A549 (cell line): ENCODE results near the gene ADGRG1. TPM values are rescaled to one million over a fixed set of nuclear protein-coding genes. Genes with fewer than 3 reads are reported as not detected.
A peak's percentile ranks its signal among the peaks of the same experiment; 100 is the strongest.

Source experiments
- ATAC-seq, 2 experiments: fragments of 200-7000 bp in 1 of 2; fragments of >200 bp in 1 of 2; cut with Nextera tagmentation in 1 of 2; cut with Tn5 transposase in 1 of 2; 3 replicates each; pipeline versions ENCODE4 v1.8.0 to v1.9.1; 2018 to 2020; ENCODE audit warnings: mild to moderate bottlenecking in 1 of 2, moderate library complexity in 1 of 2
- CTCF ChIA-PET: fragments of 300-600 bp; sonication (Branson Sonifier 250); formaldehyde crosslinking; extraction: SDS; loops from one replicate; lab custom pipeline; 2021; ENCODE audit warnings: antibody characterized with exemption, inconsistent platforms; lab: Yijun Ruan, JAX
- POLR2A ChIA-PET: fragments of 350-600 bp; formaldehyde crosslinking; extraction: SDS; loops from one replicate; lab custom pipeline; 2021; ENCODE audit warnings: antibody characterized with exemption, inconsistent platforms; lab: Yijun Ruan, JAX
- DNase-seq, 2 experiments: peaks; one replicate each; pipeline versions ENCODE4 v3.0.0 to v3.0.0-alpha.2; 2011 to 2016; ENCODE audit warnings: low read depth in 1 of 2, low spot score in 1 of 2
- FAIRE-seq: peaks from 2 replicates; lab custom pipeline; 2011; peaks lifted over from hg19 to GRCh38; lab: Jason Lieb, UNC
- H3K27ac ChIP-seq, 2 experiments: fragments of >200 bp; sonication (Bioruptor Twin); formaldehyde crosslinking; 3 replicates each; pipeline ENCODE4 v1.5.1; 2016 to 2017
- H3K4me1 ChIP-seq: fragments of >200 bp; sonication (Bioruptor Twin); formaldehyde crosslinking; 3 replicates; pipeline ENCODE4 v1.6.1; 2016
- H3K4me2 ChIP-seq: fragments of >200 bp; sonication (Bioruptor Twin); formaldehyde crosslinking; 3 replicates; pipeline ENCODE4 v1.6.1; 2016
- H3K4me3 ChIP-seq: fragments of >200 bp; sonication (Bioruptor Twin); formaldehyde crosslinking; 3 replicates; pipeline ENCODE4 v1.5.1; 2016
- H3K9me3 ChIP-seq: fragments of >200 bp; sonication (Bioruptor Twin); formaldehyde crosslinking; 3 replicates; pipeline ENCODE4 v1.6.1; 2016
- ATOH8 ChIP-seq: fragments of 250-450 bp; sonication (Bioruptor Pico); IDR thresholded peaks from 2 replicates; pipeline ENCODE4 v1.5.0; 2020; ENCODE audit warnings: low read depth, mild to moderate bottlenecking, moderate library complexity
- CBX8 ChIP-seq: fragments of 200-600 bp; sonication (generic); IDR thresholded peaks from 2 replicates; pipeline ENCODE4 v1.6.1; 2016
- CHD2 ChIP-seq: fragments of 150-350 bp; IDR thresholded peaks from 2 replicates; pipeline ENCODE4 v1.6.1; 2014; ENCODE audit warnings: low read length; ENCODE audit not compliant: partially characterized antibody
- CHD4 ChIP-seq: fragments of 200-600 bp; sonication (generic); IDR thresholded peaks from 2 replicates; pipeline ENCODE4 v1.6.1; 2016; ENCODE audit warnings: antibody characterized with exemption, mild to moderate bottlenecking, borderline replicate concordance
- EHF ChIP-seq: fragments of 250-450 bp; sonication (Bioruptor Pico); IDR thresholded peaks from 2 replicates; pipeline ENCODE4 v1.5.0; 2020; ENCODE audit warnings: mild to moderate bottlenecking
- EHMT2 ChIP-seq: fragments of 200-600 bp; sonication (generic); IDR thresholded peaks from 2 replicates; pipeline ENCODE4 v1.6.1; 2016; ENCODE audit warnings: antibody characterized with exemption, low read depth, mild to moderate bottlenecking, moderate library complexity
- EP300 ChIP-seq, 2 experiments: fragments of >200 bp; sonication (Bioruptor Twin); formaldehyde crosslinking; IDR thresholded peaks; 2 replicates in 1 of 2; 3 replicates in 1 of 2; pipeline ENCODE4 v1.6.1; 2016 to 2017
- ESRRA ChIP-seq: fragments of 150-350 bp; IDR thresholded peaks from 2 replicates; pipeline ENCODE4 v1.6.1; 2014; ENCODE audit warnings: mild to moderate bottlenecking, low read length, borderline replicate concordance
- FOSB ChIP-seq: fragments of 250-450 bp; sonication (Bioruptor Pico); IDR thresholded peaks from 2 replicates; pipeline ENCODE4 v1.5.0; 2020; ENCODE audit warnings: mild to moderate bottlenecking, moderate library complexity
- FOSL2 ChIP-seq, 2 experiments: fragments of 450-650 bp in 1 of 2; fragments of >200 bp in 1 of 2; sonication (Bioruptor Twin) in 1 of 2; formaldehyde crosslinking; IDR thresholded peaks; 2 replicates each; pipeline versions ENCODE4 v1.5.0 to v1.6.1; 2016 to 2020; ENCODE audit warnings: mild to moderate bottlenecking in 1 of 2, moderate library complexity in 1 of 2
- GATA3 ChIP-seq: IDR thresholded peaks from 2 replicates; pipeline ENCODE4 v1.6.1; 2012; ENCODE audit warnings: borderline replicate concordance
- HEYL ChIP-seq: fragments of 250-450 bp; sonication (Bioruptor Pico); IDR thresholded peaks from 2 replicates; pipeline ENCODE4 v1.8.0; 2021; ENCODE audit warnings: mild to moderate bottlenecking, moderate library complexity
- HOXA7 ChIP-seq: fragments of 250-450 bp; sonication (Bioruptor Pico); IDR thresholded peaks from 2 replicates; pipeline ENCODE4 v1.5.0; 2020; ENCODE audit warnings: mild to moderate bottlenecking, moderate library complexity
- KDM1A ChIP-seq: fragments of 200-600 bp; sonication (generic); IDR thresholded peaks from 2 replicates; pipeline ENCODE4 v1.6.1; 2016; ENCODE audit warnings: low read depth, mild to moderate bottlenecking
- MAFK ChIP-seq: fragments of 450-650 bp; IDR thresholded peaks from 2 replicates; pipeline ENCODE4 v1.6.1; 2014; ENCODE audit not compliant: partially characterized antibody
- MAZ ChIP-seq: fragments of 150-350 bp; IDR thresholded peaks from 2 replicates; pipeline ENCODE4 v1.6.1; 2014; ENCODE audit warnings: antibody characterized with exemption, low read depth, low read length, borderline replicate concordance
- MYC ChIP-seq: IDR thresholded peaks from 2 replicates; pipeline ENCODE4 v1.6.1; 2012; ENCODE audit warnings: mild to moderate bottlenecking, inconsistent platforms, low read length, improper control_type of control experiment, borderline replicate concordance
- NFE2L2 ChIP-seq: fragments of 150-350 bp; conservative IDR thresholded peaks from 2 replicates; pipeline ENCODE4 v1.6.1; 2014; ENCODE audit warnings: low read length
- NPAS2 ChIP-seq: fragments of 250-450 bp; sonication (Bioruptor Pico); IDR thresholded peaks from 2 replicates; pipeline ENCODE4 v1.8.0; 2022; ENCODE audit warnings: mild to moderate bottlenecking, moderate library complexity, borderline replicate concordance
- NR3C1 ChIP-seq: fragments of >200 bp; sonication (Bioruptor Twin); formaldehyde crosslinking; IDR thresholded peaks from 3 replicates; pipeline ENCODE4 v1.6.1; 2017
- PBX3 ChIP-seq: IDR thresholded peaks from 2 replicates; pipeline ENCODE4 v1.6.1; 2012
- PHF8 ChIP-seq: fragments of 200-600 bp; sonication (generic); IDR thresholded peaks from 2 replicates; pipeline ENCODE4 v1.6.1; 2016; ENCODE audit warnings: low read depth, mild to moderate bottlenecking, antibody characterized with exemption, moderate library complexity, borderline replicate concordance
- RAD21 ChIP-seq, 2 experiments: fragments of >200 bp in 1 of 2; sonication (Bioruptor Twin) in 1 of 2; formaldehyde crosslinking in 1 of 2; IDR thresholded peaks in 1 of 2; conservative IDR thresholded peaks in 1 of 2; 2 replicates in 1 of 2; 3 replicates in 1 of 2; pipeline ENCODE4 v1.6.1; 2012 to 2018; ENCODE audit warnings: inconsistent platforms in 1 of 2
- REST ChIP-seq: fragments of 200-600 bp; sonication (generic); IDR thresholded peaks from 2 replicates; pipeline ENCODE4 v1.6.1; 2016; ENCODE audit warnings: antibody characterized with exemption, mild to moderate bottlenecking, moderate library complexity
- RNF2 ChIP-seq: fragments of 200-600 bp; sonication (generic); IDR thresholded peaks from 2 replicates; pipeline ENCODE4 v1.6.1; 2016; ENCODE audit warnings: low read depth, mild to moderate bottlenecking, antibody characterized with exemption, moderate library complexity, borderline replicate concordance
- SMC3 ChIP-seq: fragments of >200 bp; sonication (Bioruptor Twin); formaldehyde crosslinking; IDR thresholded peaks from 3 replicates; pipeline ENCODE4 v1.6.1; 2018; ENCODE audit warnings: inconsistent platforms
- SREBF2 ChIP-seq: fragments of 450-650 bp; IDR thresholded peaks from 2 replicates; pipeline ENCODE4 v1.6.1; 2014; ENCODE audit warnings: mild to moderate bottlenecking, moderate library complexity
- TFCP2L1 ChIP-seq: fragments of 250-450 bp; sonication (Bioruptor Pico); IDR thresholded peaks from 2 replicates; pipeline ENCODE4 v1.5.0; 2021; ENCODE audit warnings: mild to moderate bottlenecking
- ZC3H11A ChIP-seq: fragments of 450-650 bp; IDR thresholded peaks from 2 replicates; pipeline ENCODE4 v1.6.1; 2014; ENCODE audit warnings: antibody characterized with exemption, mild to moderate bottlenecking
- ZNF302 ChIP-seq: fragments of 250-450 bp; sonication (Bioruptor Pico); IDR thresholded peaks from 2 replicates; pipeline ENCODE4 v1.9.0; 2021; ENCODE audit warnings: inconsistent platforms, mild to moderate bottlenecking, moderate library complexity
- WGBS: methylation state at CpG from one replicate; pipeline ENCODE4 v1.1.6; 2017; ENCODE audit errors: missing lambda C conversion rate; 5-methylcytosine and 5-hydroxymethylcytosine counted together
- polyA minus RNA-seq: library from RNA; depleted of rRNA, polyadenylated mRNA; stranded (reverse); fragments of >200 nt; gene quantifications from 2 replicates; pipeline ENCODE4 v1.2.3, GENCODE V29; 2011; rRNA and poly(A)+ RNA removed
- polyA plus RNA-seq, 4 experiments: library from polyadenylated mRNA; depleted of rRNA in 3 of 4; stranded (reverse); fragments of >200 nt; fragmentation: RNase III in 1 of 4; extraction: RNeasy Plus Mini Kit Qiagen cat#74134 plus additional on column Dnase treatment in 1 of 4; gene quantifications; 2 replicates in 3 of 4; 3 replicates in 1 of 4; pipeline ENCODE4 v1.2.3, GENCODE V29; 2011 to 2017
- TF ChIP-seq, protein P1 (sequence below): IDR thresholded peaks from 2 replicates; pipeline ENCODE4 v1.6.1; 2012; ENCODE audit warnings: low read depth, borderline replicate concordance
- TF ChIP-seq, protein P2 (sequence below): fragments of 150-350 bp; IDR thresholded peaks from 2 replicates; pipeline ENCODE4 v1.6.1; 2014; ENCODE audit warnings: low read depth, mild to moderate bottlenecking, low read length

The ADGRG1 gene
- polyA plus RNA-seq (2011; rRNA removed) (28.3 and 37.7 TPM in 2 replicates), polyA plus RNA-seq (2017; fragmentation: RNase III; extraction: RNeasy Plus Mini Kit Qiagen cat#74134 plus additional on column Dnase treatment) (91.8 to 142 TPM (median 130 TPM) in 3 replicates), polyA minus RNA-seq (31.9 and 33.7 TPM in 2 replicates)
- 46.7 and 66.1 TPM in 2 replicates for polyA plus RNA-seq (2012; cell fraction: cytosol; rRNA removed)
- 102 and 106 TPM in 2 replicates for polyA plus RNA-seq (2012; cell fraction: nucleus; rRNA removed)

GRCh38 chr16:57628008-57628781 is at the start of gene ADGRG1:
ADGRG1 (plus strand) TSS chr16:57628630; CDS start chr16:57650288, 21,658 bp downstream.
- no peak for FAIRE-seq
- TF ChIP-seq HOXA7 (no peak), ZC3H11A (no peak), TFCP2L1 (CRISPR knock-in tag) (no peak), MAFK (peak; percentile 86), MAZ (no peak), RAD21 (conservative IDR thresholded peaks at IDR 0.05 in 1 of 2, IDR thresholded peaks at IDR 0.05 in 1 of 2) (peak; percentile 11 to 23; a peak in 1 of 5 replicates), REST (no peak), SMC3 (0 out of 3 replicates have a peak, but pooled peaks have one; percentile 18), NPAS2 (no peak), ATOH8 (CRISPR knock-in tag) (no peak), EP300 (IDR thresholded peaks at IDR 0.05) (peak; percentile 17 to 28; a peak in 2 of 5 replicates), CHD4 (no peak), KDM1A (no peak), RNF2 (no peak), PBX3 (peak; percentile 85), CBX8 (no peak), ESRRA (no peak), EHMT2 (no peak), FOSB (CRISPR knock-in tag) (no peak), SREBF2 (no peak), PHF8 (no peak), MYC (no peak), EHF (CRISPR knock-in tag) (no peak), NR3C1 (no peak), NFE2L2 (no peak), ZNF302 (no peak), FOSL2 (IDR thresholded peaks at IDR 0.05) (peak; percentile 92), FOSL2 (CRISPR knock-in tag; IDR thresholded peaks at IDR 0.05) (peak; percentile 98), CHD2 (peak; percentile 40), HEYL (CRISPR knock-in tag) (no peak), GATA3 (peak; percentile 52; the same call in 1 of the 2 replicates)
- TF ChIP-seq, protein P1, sequence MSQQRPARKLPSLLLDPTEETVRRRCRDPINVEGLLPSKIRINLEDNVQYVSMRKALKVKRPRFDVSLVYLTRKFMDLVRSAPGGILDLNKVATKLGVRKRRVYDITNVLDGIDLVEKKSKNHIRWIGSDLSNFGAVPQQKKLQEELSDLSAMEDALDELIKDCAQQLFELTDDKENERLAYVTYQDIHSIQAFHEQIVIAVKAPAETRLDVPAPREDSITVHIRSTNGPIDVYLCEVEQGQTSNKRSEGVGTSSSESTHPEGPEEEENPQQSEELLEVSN = no peak
- TF ChIP-seq, protein P2, sequence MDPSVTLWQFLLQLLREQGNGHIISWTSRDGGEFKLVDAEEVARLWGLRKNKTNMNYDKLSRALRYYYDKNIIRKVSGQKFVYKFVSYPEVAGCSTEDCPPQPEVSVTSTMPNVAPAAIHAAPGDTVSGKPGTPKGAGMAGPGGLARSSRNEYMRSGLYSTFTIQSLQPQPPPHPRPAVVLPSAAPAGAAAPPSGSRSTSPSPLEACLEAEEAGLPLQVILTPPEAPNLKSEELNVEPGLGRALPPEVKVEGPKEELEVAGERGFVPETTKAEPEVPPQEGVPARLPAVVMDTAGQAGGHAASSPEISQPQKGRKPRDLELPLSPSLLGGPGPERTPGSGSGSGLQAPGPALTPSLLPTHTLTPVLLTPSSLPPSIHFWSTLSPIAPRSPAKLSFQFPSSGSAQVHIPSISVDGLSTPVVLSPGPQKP = no peak

More at GRCh38 chr16:57628008-57628781, at the start of gene ADGRG1:
- Histone ChIP-seq H3K9me3 (no peaks in the 10 kb centered on the region), H3K4me3 (peak within 1 kb of the TSS; percentile 44), H3K27ac (peak within 1 kb of the TSS; percentile 91 to 98), H3K4me1 (peaks cover 94% of the 10 kb centered on the region), H3K4me2 (peak within 1 kb of the TSS; percentile 80)
- POLR2A ChIA-PET = interaction anchor here (0.9 to 1.0 kb wide), 3 partner anchors 15 to 37 kb away, joined by 3 to 7 read pairs (median 4); no protein-coding TSS in a partner anchor
- WGBS = under 1% methylated on average over 22 of the region's 32 CpGs
- DNase-seq = peak; percentile 93 to 95
- peak; percentile 80 to 85 for ATAC-seq
- CTCF ChIA-PET = interaction anchor here (0.6 to 5.7 kb wide), 16 partner anchors 9 to 126 kb away, joined by 3 to 66 read pairs (median 4); no protein-coding TSS in a partner anchor
